ENCODE data around the gene PIEZO2. TPM values are rescaled to one million over a fixed set of nuclear protein-coding genes. Genes with fewer than 3 reads are reported as not detected.

The PIEZO2 gene
- total RNA-seq, 2 donors from 2014 or later: not detected

DNA sequence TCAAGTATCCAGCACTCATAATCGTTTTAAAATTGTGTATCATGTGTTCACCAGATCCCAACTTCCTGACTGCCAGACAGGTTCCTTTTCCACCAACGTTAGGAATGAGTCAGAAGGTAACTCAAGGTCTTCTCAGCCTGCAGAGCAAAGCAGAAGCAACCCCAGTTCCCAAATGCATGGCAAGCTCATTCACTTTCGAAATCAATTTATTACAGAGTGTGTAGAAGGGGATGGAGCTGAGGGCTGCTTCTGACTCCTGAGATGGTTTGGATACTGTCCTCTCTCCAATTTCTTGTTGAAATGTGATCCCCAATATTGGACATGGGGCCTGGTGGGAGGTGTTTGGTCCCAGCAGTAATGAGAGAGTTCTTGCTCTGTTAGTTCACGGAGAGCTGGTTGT is 114.5 kb downstream of the PIEZO2 start:
- no peak for ATAC-seq

DNA sequence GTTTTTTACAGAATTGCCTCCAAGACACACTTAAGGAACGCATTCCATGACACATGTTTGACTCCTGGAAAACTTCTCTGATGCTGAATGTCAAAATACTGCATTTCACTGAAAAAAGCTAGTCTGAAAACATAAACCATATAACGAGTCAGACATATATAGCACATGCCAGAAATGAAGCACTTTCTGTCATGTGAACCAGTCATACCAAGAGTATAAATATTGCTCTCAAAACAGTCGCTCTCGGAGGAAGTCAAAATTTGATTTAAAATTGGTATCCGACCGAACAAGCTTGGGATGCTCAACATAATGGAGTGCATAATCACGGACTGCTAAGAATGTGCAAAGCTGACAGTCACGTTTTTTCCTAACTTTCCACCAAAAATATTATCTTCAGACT is 115.9 kb downstream of the PIEZO2 start:
- no peak overlapping the region for H3K27ac Mint-ChIP-seq
- H3K9me3 Mint-ChIP-seq: no peaks in the 10 kb centered on the region
- DNase-seq (ENCODE audit: low spot score in 2 of 2) (no peak), ATAC-seq (no peak)
- H3K36me3 Mint-ChIP-seq: no peaks in the 10 kb centered on the region

More for the DNA sequence above, 114.5 kb downstream of the PIEZO2 start:
- Mint-ChIP-seq H3K36me3 (no peaks in the 10 kb centered on the region), H3K9me3 (no peaks in the 10 kb centered on the region), H3K27ac (no peak overlapping the region)
- DNase-seq (ENCODE audit: low spot score in 2 of 2): no peak

DNA sequence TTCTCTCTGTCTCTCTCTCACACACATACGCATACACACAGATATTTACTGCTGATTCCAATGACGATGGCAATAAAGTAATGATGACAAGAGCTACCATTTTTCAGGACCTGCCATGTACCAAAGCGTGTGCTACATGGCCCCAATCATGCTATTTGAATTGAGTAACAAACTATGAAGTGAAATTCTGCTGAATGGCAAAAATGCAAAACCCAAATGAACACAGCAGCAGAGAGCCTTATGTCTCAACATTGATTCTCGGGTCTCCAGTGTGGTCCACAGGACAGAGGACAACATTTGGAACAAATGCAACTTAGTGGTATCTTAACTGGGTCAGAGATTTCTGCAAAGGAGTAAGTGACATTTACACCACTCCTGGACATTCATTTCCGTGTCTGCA is 117.4 kb downstream of the PIEZO2 start:
- Mint-ChIP-seq H3K9me3 (no peaks in the 10 kb centered on the region), H3K27ac (no peak overlapping the region), H3K36me3 (no peaks in the 10 kb centered on the region)
- DNase-seq (ENCODE audit: low spot score in 2 of 2) (no peak), ATAC-seq (no peak)

DNA sequence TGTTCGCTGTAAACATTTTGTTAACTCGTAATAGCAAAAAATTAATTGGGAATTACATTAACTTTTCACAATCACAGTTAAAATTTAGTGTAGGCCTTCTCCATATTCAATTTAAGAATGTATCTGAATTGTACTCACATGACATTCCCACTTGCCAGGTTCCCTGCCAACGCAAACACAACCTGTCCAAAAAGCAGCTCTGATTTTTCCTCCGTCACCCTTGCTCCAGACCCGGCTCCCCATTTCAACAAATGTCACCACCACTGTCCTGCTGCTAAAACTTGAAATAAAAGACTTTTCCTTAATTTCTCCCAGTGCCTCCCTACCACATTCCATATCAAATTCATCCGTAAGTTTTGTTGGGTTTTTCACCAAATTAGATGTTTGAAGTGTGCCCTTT is 120.3 kb downstream of the PIEZO2 start:
- H3K9me3 Mint-ChIP-seq: no peaks in the 10 kb centered on the region
- no peaks in the 10 kb centered on the region for H3K36me3 Mint-ChIP-seq
- H3K27ac Mint-ChIP-seq: no peak overlapping the region
- no peak for DNase-seq (ENCODE audit: low spot score in 2 of 2)
- ATAC-seq: no peak

DNA sequence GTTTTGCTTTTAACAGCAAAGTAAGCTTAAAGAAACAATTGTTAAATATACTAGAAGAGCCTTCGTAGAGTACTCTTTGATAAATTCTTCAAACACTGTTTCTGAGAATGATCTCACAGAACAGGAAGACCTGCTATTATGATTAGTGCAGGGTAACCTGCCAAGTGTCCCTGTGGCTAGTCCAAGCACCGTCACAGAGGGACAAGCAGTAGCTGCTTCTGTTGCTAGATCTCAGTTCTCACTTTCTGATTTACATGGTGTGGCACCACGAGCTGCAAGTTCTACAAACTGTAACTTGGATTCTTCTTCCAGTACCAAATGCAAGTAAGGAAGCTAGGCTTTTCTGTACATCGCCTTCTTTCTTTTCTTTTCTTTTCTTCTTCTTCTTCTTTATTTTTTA is 121.5 kb downstream of the PIEZO2 start:
- ATAC-seq: no peak

DNA sequence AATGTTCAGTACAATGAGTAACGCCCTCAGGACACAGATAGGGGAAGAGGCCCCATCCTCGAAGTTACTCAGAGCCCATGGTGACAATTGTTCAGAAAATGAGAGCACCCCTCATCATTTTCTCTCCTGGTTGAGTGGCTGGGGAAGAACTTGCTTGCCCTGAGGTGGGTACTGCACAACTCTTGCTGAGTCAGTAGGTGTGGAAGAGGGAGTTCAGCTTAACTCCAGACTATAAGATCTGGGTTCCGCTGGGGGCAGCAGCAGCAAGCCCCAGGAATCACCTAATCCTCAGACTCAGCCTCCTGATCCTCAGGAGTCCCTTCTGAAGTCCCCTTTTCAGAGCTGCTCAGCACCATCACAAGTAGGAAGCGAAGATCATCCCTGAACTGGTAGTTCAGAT is 123.7 kb downstream of the PIEZO2 start:
- DNase-seq (ENCODE audit: low spot score in 2 of 2) (no peak), ATAC-seq (no peak)
- no peak overlapping the region for H3K27ac Mint-ChIP-seq
- H3K9me3 Mint-ChIP-seq: no peaks in the 10 kb centered on the region
- no peaks in the 10 kb centered on the region for H3K36me3 Mint-ChIP-seq

More for the DNA sequence above, 121.5 kb downstream of the PIEZO2 start:
- DNase-seq (ENCODE audit: low spot score in 2 of 2): no peak
- Mint-ChIP-seq H3K27ac (no peak overlapping the region), H3K36me3 (no peaks in the 10 kb centered on the region), H3K9me3 (no peaks in the 10 kb centered on the region)

DNA sequence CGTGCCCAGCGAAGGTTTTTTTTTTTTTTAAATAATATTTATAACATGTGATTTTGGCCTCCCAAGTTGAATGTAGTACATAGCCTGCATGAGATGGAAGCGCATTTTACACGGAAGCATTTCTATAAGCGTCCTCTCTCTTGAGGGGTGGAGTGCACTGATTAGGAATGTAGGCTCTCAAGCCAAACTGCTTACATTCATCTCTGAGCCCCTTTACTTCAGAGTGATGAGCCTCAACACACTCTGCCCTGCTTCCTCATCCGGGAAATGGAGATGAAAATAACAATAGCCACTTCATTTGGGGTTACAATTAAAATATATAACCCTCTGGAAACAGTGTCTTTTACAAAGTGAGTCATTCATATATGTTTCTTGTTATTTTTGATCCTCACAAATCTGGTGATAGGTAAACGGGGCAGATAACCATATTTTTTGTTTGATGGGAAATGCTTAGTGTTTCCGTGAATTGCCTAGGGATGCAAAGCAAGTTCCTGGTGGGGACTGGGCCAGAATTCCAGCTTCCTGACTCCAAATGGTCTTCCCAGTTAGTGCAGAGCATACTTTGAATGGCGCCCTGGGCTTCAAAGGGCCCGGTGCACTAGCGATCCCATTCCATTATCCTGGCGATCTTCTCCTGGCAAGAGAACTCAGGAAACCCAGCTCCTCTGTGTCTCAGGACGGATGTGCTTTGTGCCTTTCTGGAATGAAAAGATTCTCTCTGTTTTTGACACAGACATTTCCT is 124.3 kb downstream of the PIEZO2 start:
- Mint-ChIP-seq H3K9me3 (no peaks in the 10 kb centered on the region), H3K36me3 (no peaks in the 10 kb centered on the region), H3K27ac (no peak overlapping the region)
- no peak for DNase-seq (ENCODE audit: low spot score in 2 of 2)
- ATAC-seq: no peak

DNA sequence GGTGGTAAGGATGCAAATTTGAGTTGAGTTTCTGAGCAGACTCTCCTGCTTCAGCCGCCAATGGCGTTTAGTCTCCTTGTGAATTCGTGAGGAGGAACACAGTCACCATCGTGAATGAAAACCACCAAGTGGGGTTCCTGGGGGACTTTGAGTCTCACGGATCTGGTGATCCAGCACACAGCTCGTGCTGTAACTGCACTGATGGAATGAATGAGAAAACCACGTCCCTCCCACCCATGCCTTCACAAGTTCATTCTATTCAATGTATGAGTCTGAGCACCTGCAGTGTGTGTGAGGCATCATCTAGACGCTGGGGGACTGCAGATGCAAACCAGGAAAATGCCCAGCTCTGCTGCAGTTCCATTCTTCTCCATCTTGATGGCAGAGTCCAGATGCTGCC is 127.9 kb downstream of the PIEZO2 start:
- Mint-ChIP-seq H3K36me3 (no peaks in the 10 kb centered on the region), H3K9me3 (no peaks in the 10 kb centered on the region), H3K27ac (no peak overlapping the region)
- DNase-seq (ENCODE audit: low spot score in 2 of 2): no peak
- no peak for ATAC-seq

DNA sequence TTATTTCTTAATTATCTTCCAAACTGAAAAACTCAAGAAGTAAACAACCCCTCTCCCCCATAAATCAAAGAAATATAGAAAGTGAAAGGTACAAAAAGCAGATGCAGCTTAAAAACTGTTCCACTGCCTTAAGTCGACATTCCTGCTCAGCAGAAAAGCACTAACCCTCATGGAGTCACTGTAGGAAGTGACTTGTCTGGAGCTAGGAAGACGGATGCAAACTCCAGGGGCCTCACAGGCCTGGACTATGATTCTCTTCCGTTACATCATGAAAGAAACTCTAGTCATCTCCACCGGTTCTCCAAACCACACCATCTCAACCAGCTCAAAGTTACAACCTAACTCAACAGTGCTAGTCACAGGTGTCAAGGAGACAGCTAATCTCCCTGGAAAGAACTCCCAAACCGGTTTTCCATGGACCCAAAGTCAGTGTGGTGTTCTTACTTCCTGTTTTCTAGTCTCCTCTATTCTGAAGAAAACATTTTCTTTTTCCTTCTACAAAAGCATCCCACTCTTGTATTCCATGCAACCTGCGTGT is 128.4 kb downstream of the PIEZO2 start:
- Mint-ChIP-seq H3K36me3 (no peaks in the 10 kb centered on the region), H3K27ac (no peak overlapping the region), H3K9me3 (no peaks in the 10 kb centered on the region)
- DNase-seq (ENCODE audit: low spot score in 2 of 2) (no peak), ATAC-seq (no peak)

DNA sequence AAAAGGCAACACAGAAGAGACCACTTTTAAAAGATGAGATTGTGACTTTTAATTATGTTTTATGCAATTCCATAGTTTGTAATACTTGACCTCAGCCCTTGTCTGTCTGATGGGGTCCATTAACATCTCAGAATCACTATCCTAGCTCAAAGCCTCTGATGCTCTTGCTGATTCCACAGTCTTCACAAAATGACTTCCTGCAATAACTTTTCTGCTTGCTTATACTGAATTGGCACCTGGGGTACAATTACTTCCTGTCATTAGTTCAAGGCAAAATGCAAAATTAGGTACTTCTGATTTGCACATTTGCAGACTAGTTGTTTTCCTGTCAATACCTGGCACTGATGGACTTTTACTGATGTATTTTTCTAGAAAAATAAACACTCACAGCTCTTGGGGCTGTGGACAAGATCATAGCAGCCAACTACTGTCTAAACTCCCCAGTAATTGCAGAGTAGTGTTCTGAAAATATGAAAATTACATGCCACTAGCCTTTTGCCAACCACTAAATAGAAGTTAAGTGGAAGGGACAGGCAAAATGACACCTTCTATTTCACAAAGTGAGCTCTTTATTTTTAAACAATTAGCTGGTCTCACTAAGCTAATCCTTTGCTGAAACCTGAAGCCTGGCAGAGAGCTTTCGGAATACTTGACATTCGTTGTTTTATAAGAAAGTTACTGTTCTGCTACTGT is 129.1 kb downstream of the PIEZO2 start:
- DNase-seq (ENCODE audit: low spot score in 2 of 2): no peak
- H3K9me3 Mint-ChIP-seq: no peaks in the 10 kb centered on the region
- H3K36me3 Mint-ChIP-seq: no peaks in the 10 kb centered on the region
- no peak for ATAC-seq
- no peak overlapping the region for H3K27ac Mint-ChIP-seq

DNA sequence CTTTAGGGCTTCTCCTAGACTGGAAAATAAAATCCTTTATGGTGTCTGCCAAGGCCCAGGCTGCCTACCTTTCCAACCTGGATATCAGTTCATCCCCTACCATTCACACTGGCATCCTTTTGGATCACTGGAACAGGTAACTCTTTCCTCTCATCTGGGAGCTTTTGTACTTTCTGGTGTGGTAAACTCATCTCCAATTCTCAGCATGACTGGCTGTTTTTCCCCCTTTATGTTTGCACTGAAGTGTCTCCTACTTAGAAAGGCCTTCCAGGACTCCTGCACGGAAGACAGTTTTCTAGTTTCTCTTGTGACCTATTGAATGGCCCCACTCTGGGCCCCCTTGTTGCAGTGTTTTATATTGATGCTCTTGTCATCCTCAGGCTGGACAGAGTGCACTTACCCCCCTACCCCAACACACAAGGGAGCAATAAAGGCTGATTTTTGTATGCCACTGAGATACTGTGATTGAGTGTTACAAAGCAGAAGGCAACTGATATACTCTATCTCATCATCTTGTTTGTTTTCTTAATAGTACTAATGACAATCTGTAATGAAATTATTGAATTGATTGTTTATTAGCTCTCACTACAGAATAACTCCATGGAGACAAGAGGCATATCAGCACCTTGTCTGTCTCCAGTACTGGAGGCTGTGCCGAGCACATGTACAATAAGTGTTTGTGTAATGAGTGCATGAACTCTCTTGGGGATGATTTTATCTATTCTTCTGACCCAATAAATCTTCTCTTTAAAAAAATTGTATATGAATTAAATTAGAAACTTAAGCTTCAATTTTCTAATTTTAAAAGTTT is 129.9 kb downstream of the PIEZO2 start:
- DNase-seq (ENCODE audit: low spot score in 2 of 2): no peak
- no peak for ATAC-seq
- Mint-ChIP-seq H3K9me3 (no peaks in the 10 kb centered on the region), H3K36me3 (no peaks in the 10 kb centered on the region), H3K27ac (no peak overlapping the region)

DNA sequence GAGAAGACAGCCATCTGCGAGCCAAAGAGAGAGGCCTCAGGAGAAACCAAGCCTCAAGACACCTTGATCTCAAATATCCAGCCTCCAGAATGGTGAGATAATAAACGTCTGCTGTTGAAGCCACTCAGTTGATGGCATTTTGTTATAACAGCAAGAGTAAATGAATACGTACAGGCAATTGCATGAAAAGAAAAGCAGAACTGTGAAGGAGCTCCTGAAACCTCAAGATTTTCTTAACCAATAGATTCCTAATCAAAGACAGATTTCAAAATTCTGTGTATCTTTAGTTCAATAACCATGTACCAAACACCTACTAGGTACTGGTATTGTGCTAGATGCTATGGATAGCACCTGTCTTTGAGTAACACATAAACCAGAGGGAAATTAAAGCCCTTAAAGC is 139.5 kb downstream of the PIEZO2 start:
- Mint-ChIP-seq H3K36me3 (no peaks in the 10 kb centered on the region), H3K9me3 (no peaks in the 10 kb centered on the region), H3K27ac (no peak overlapping the region)
- DNase-seq (ENCODE audit: low spot score in 2 of 2) (no peak), ATAC-seq (no peak)

DNA sequence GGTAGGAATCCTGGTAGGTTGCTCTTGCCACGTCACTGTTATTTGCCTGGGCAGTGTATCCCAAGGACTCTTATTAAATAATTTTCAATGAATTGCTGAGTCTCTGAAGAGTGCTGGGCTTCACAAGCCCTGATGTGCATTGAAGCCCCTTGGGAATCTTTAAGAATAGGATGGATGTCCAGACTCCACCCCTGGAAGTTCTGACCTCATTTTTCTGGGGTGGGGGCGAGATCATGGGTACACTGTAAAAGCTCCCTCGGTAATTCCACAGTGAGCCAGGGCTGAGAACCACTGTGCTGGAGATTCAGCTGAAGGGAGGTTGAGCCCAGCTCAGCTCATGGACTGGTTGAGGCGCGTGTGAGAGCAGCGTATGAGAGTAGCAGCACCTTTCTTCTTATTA is 140.2 kb downstream of the PIEZO2 start:
- Mint-ChIP-seq H3K27ac (no peak overlapping the region), H3K36me3 (no peaks in the 10 kb centered on the region), H3K9me3 (no peaks in the 10 kb centered on the region)
- DNase-seq (ENCODE audit: low spot score in 2 of 2) (no peak), ATAC-seq (no peak)

DNA sequence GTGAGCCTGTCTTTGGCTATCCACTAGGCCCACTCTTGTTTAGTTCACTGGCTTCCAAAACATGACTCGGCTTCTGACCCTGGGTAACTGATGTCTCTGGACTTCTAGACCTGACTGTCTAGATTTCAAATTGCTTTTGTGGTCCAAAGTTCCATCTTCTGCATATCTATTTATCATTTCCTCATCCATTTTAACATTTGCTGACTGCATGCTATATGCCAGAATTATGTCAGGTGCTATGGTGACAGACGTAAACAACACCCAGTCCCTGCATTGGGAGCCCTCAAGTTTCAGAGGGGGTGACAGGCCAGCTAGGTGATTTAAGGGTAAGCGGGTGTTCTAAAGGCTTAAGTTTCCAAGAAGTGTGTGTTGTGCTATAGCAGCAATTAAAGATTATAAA is 140.9 kb downstream of the PIEZO2 start:
- Mint-ChIP-seq H3K9me3 (no peaks in the 10 kb centered on the region), H3K36me3 (no peaks in the 10 kb centered on the region), H3K27ac (no peak overlapping the region)
- no peak for DNase-seq (ENCODE audit: low spot score in 2 of 2)
- no peak for ATAC-seq

DNA sequence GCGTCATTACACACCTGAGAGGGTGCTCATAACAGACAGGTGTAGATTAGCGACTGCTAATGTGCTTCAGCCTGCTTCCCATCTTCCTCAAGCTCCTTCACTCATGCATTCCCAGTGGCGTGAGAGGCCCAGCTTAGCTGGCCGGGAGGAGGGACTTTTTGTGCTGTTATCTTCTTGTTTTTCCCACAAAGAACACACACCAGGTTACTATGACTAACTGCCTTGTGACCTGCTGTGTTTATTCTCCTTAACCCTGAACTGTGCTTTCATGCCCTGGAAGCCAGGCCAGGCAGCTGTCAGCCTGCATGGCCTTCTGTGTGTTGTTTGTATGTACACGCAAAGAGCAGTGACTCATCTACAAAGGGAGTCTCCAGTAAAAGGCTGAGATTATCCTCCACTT is 143.8 kb downstream of the PIEZO2 start:
- no peak overlapping the region for H3K27ac Mint-ChIP-seq
- H3K9me3 Mint-ChIP-seq: peaks cover 0 to 5% of the 10 kb centered on the region in 2 donors
- no peak for DNase-seq (ENCODE audit: low spot score in 2 of 2)
- no peak for ATAC-seq
- H3K36me3 Mint-ChIP-seq: no peaks in the 10 kb centered on the region

DNA sequence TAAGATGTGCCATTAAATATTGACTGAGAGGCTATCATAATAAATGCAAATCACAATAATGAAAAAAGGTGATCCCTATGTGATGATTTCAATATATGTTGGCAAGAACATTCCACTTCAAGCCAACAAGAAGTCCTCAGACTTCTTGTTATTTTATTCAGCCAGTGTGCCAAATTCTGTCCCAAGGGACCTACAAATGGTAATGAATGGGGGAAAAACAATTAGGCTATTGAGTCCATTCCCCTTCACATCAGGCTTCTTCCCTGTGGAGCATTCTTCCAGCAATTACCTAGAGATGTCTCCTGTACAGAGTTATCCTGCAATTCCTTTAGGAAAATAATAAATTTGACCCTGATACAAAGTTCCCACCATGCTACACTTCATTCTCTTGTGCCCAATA is 144.4 kb downstream of the PIEZO2 start:
- Mint-ChIP-seq H3K36me3 (no peaks in the 10 kb centered on the region), H3K27ac (no peak overlapping the region), H3K9me3 (peaks cover 0 to 5% of the 10 kb centered on the region in 2 donors)
- ATAC-seq (no peak), DNase-seq (ENCODE audit: low spot score in 2 of 2) (no peak)

DNA sequence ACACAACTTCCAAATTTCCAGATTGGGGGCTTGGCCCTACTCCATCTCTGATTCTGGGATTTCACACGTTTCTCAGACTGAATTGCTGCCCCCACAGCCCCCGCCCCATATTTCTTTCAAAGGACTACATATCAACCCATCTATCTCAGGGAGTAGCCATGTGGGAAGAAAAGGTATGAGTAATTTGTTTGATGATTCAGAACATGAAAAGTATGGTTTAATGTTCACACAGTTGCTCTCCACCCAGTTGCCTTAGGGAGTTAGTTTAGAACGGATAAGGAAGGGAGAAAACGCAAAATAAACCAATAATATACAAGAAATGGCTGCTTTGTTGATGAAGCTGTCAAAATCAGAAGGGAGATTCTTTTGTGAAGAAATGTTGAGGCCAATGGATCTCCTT is 145.1 kb downstream of the PIEZO2 start:
- DNase-seq (ENCODE audit: low spot score in 2 of 2): no peak
- peaks cover 0 to 5% of the 10 kb centered on the region in 2 donors for H3K9me3 Mint-ChIP-seq
- H3K27ac Mint-ChIP-seq: no peak overlapping the region
- no peak for ATAC-seq
- no peaks in the 10 kb centered on the region for H3K36me3 Mint-ChIP-seq

Data from activated naive CD4-positive, alpha-beta T cell treated with anti-CD3 and anti-CD28 coated beads, Interleukin-2, amount 50 U/mL, for 72 hours (primary cell).